ENCODE measurements around the gene TMTC1. TPM values are rescaled to one million over a fixed set of nuclear protein-coding genes. Genes with fewer than 3 reads are reported as not detected.

TMTC1 gene
- total RNA-seq, 1 experiment from 2014 or later = 10.7 TPM

- DNase-seq (ENCODE audit: extremely low read depth, low read depth) = no peak
Observed at GRCh38 chr12:29717540-29718100, 66.1 kb downstream of the TMTC1 start.

GRCh38 chr12:29714966-29715365 lies 68.8 kb downstream of the TMTC1 start:
- no peak for DNase-seq (ENCODE audit: extremely low read depth, low read depth)

- DNase-seq (ENCODE audit: extremely low read depth, low read depth) = no peak
Observed at GRCh38 chr12:29713729-29714128, 70.0 kb downstream of the TMTC1 start.

GRCh38 chr12:29711381-29711780 lies 72.4 kb downstream of the TMTC1 start:
- DNase-seq (ENCODE audit: extremely low read depth, low read depth) = no peak

- no peak for DNase-seq (ENCODE audit: extremely low read depth, low read depth)
Observed at GRCh38 chr12:29710104-29710503, 73.6 kb downstream of the TMTC1 start.

GRCh38 chr12:29709496-29710040 lies 74.2 kb downstream of the TMTC1 start:
- no peak for DNase-seq (ENCODE audit: extremely low read depth, low read depth)

- no peak for DNase-seq (ENCODE audit: extremely low read depth, low read depth)
Observed at GRCh38 chr12:29709054-29709453, 74.7 kb downstream of the TMTC1 start.

- no peak for DNase-seq (ENCODE audit: extremely low read depth, low read depth)
Observed at GRCh38 chr12:29707846-29708245, 75.9 kb downstream of the TMTC1 start.

GRCh38 chr12:29706311-29706710 lies 77.4 kb downstream of the TMTC1 start:
- no peak for DNase-seq (ENCODE audit: extremely low read depth, low read depth)

GRCh38 chr12:29703528-29703927 lies 80.2 kb downstream of the TMTC1 start:
- no peak for DNase-seq (ENCODE audit: extremely low read depth, low read depth)

- no peak for DNase-seq (ENCODE audit: extremely low read depth, low read depth)
Observed at GRCh38 chr12:29702972-29703371, 80.8 kb downstream of the TMTC1 start.

- DNase-seq (ENCODE audit: extremely low read depth, low read depth) = no peak
Observed at GRCh38 chr12:29702222-29702621, 81.5 kb downstream of the TMTC1 start.

GRCh38 chr12:29700761-29701481 lies 82.8 kb downstream of the TMTC1 start:
- no peak for DNase-seq (ENCODE audit: extremely low read depth, low read depth)

- DNase-seq (ENCODE audit: extremely low read depth, low read depth) = no peak
Observed at GRCh38 chr12:29698756-29699155, 85.0 kb downstream of the TMTC1 start.

- no peak for DNase-seq (ENCODE audit: extremely low read depth, low read depth)
Observed at GRCh38 chr12:29695800-29696199, 87.9 kb downstream of the TMTC1 start.

GRCh38 chr12:29695026-29695425 lies 88.7 kb downstream of the TMTC1 start:
- no peak for DNase-seq (ENCODE audit: extremely low read depth, low read depth)

GRCh38 chr12:29694002-29694401 lies 89.7 kb downstream of the TMTC1 start:
- DNase-seq (ENCODE audit: extremely low read depth, low read depth) = no peak

- DNase-seq (ENCODE audit: extremely low read depth, low read depth) = no peak
Observed at GRCh38 chr12:29692237-29692636, 91.5 kb downstream of the TMTC1 start.

GRCh38 chr12:29691161-29691854 lies 92.4 kb downstream of the TMTC1 start:
- no peak for DNase-seq (ENCODE audit: extremely low read depth, low read depth)

- no peak for DNase-seq (ENCODE audit: extremely low read depth, low read depth)
Observed at GRCh38 chr12:29690728-29691127, 93.0 kb downstream of the TMTC1 start.

GRCh38 chr12:29688914-29689313 lies 94.8 kb downstream of the TMTC1 start:
- no peak for DNase-seq (ENCODE audit: extremely low read depth, low read depth)

GRCh38 chr12:29682088-29682487 lies 101.7 kb downstream of the TMTC1 start:
- DNase-seq (ENCODE audit: extremely low read depth, low read depth) = no peak
